Measurements from ENCODE around the gene GDPD1. TPM values are rescaled to one million over a fixed set of nuclear protein-coding genes. Genes with fewer than 3 reads are reported as not detected.
A peak's percentile ranks its signal among the peaks of the same experiment; 100 is the strongest.

GDPD1 gene
- total RNA-seq, 1 donor = 1.1 TPM

GRCh38 chr17:59199398-59199797, 20.9 kb upstream of the GDPD1 start:
- TF ChIP-seq CTCF (IDR thresholded peaks at IDR 0.05; ENCODE audit: extremely low read depth, low read depth, low read length) = no peak
- Histone ChIP-seq H3K79me2 (ENCODE audit: insufficient read depth, low read length) (no peaks in the 10 kb centered on the region), H3K9me3 (ENCODE audit: low read depth, low read length) (no peaks in the 10 kb centered on the region), H3K27me3 (ENCODE audit: insufficient read depth, low read length) (no peaks in the 10 kb centered on the region), H3K4me2 (ENCODE audit: insufficient read depth, low read length) (no peak overlapping the region), H3K27ac (ENCODE audit: low read depth, low read length) (no peak overlapping the region), H3K36me3 (ENCODE audit: insufficient read depth, low read length) (peaks cover 24% of the 10 kb centered on the region), H4K20me1 (ENCODE audit: insufficient read depth, low read length) (no peaks in the 10 kb centered on the region), H2AFZ (ENCODE audit: low read length) (no peak overlapping the region), H3K4me3 (ENCODE audit: insufficient read depth, low read length) (no peak overlapping the region), H3K4me1 (ENCODE audit: insufficient read depth, low read length) (no peaks in the 10 kb centered on the region)
- DNase-seq (ENCODE audit: insufficient read length, low spot score, missing footprints) = no peak

GRCh38 chr17:59202320-59202719, 18.0 kb upstream of the GDPD1 start:
- Histone ChIP-seq H3K4me1 (ENCODE audit: insufficient read depth, low read length) (no peaks in the 10 kb centered on the region), H4K20me1 (ENCODE audit: insufficient read depth, low read length) (no peaks in the 10 kb centered on the region), H3K27ac (ENCODE audit: low read depth, low read length) (no peak overlapping the region), H3K36me3 (ENCODE audit: insufficient read depth, low read length) (peaks cover 24% of the 10 kb centered on the region), H3K27me3 (ENCODE audit: insufficient read depth, low read length) (no peaks in the 10 kb centered on the region), H3K9me3 (ENCODE audit: low read depth, low read length) (no peaks in the 10 kb centered on the region), H3K4me3 (ENCODE audit: insufficient read depth, low read length) (no peak overlapping the region), H2AFZ (ENCODE audit: low read length) (no peak overlapping the region), H3K79me2 (ENCODE audit: insufficient read depth, low read length) (no peaks in the 10 kb centered on the region), H3K4me2 (ENCODE audit: insufficient read depth, low read length) (no peak overlapping the region)
- TF ChIP-seq CTCF (IDR thresholded peaks at IDR 0.05; ENCODE audit: extremely low read depth, low read depth, low read length) = no peak
- peak; percentile 52 for DNase-seq (ENCODE audit: insufficient read length, low spot score, missing footprints)

GRCh38 chr17:59219370-59219769, 941 bp upstream of the GDPD1 start:
- peaks cover 6% of the 10 kb centered on the region for H3K4me1 ChIP-seq (ENCODE audit: insufficient read depth, low read length)
- H4K20me1 ChIP-seq (ENCODE audit: insufficient read depth, low read length) = no peaks in the 10 kb centered on the region
- H3K27ac ChIP-seq (ENCODE audit: low read depth, low read length) = no peak overlapping the region
- no peaks in the 10 kb centered on the region for H3K9me3 ChIP-seq (ENCODE audit: low read depth, low read length)
- no peaks in the 10 kb centered on the region for H3K79me2 ChIP-seq (ENCODE audit: insufficient read depth, low read length)
- H3K4me3 ChIP-seq (ENCODE audit: insufficient read depth, low read length) = no peak overlapping the region
- H3K27me3 ChIP-seq (ENCODE audit: insufficient read depth, low read length) = peaks cover 4% of the 10 kb centered on the region
- no peak for DNase-seq (ENCODE audit: insufficient read length, low spot score, missing footprints)
- peak overlapping the region; percentile 99 for H2AFZ ChIP-seq (ENCODE audit: low read length)
- no peak for TF ChIP-seq CTCF (IDR thresholded peaks at IDR 0.05; ENCODE audit: extremely low read depth, low read depth, low read length)
- no peaks in the 10 kb centered on the region for H3K36me3 ChIP-seq (ENCODE audit: insufficient read depth, low read length)
- peak overlapping the region; percentile 98 for H3K4me2 ChIP-seq (ENCODE audit: insufficient read depth, low read length)

GRCh38 chr17:59219992-59220327, 351 bp upstream of the GDPD1 start:
- no peaks in the 10 kb centered on the region for H3K9me3 ChIP-seq (ENCODE audit: low read depth, low read length)
- peak; percentile 35 for DNase-seq (ENCODE audit: insufficient read length, low spot score, missing footprints)
- H3K36me3 ChIP-seq (ENCODE audit: insufficient read depth, low read length) = no peaks in the 10 kb centered on the region
- H3K79me2 ChIP-seq (ENCODE audit: insufficient read depth, low read length) = no peaks in the 10 kb centered on the region
- peak overlapping the region; percentile 98 for H3K4me2 ChIP-seq (ENCODE audit: insufficient read depth, low read length)
- H3K4me3 ChIP-seq (ENCODE audit: insufficient read depth, low read length) = peak overlapping the region; percentile 84
- H3K27me3 ChIP-seq (ENCODE audit: insufficient read depth, low read length) = peaks cover 4% of the 10 kb centered on the region
- peak overlapping the region; percentile 99 for H2AFZ ChIP-seq (ENCODE audit: low read length)
- H3K27ac ChIP-seq (ENCODE audit: low read depth, low read length) = no peak overlapping the region
- peaks cover 6% of the 10 kb centered on the region for H3K4me1 ChIP-seq (ENCODE audit: insufficient read depth, low read length)
- H4K20me1 ChIP-seq (ENCODE audit: insufficient read depth, low read length) = no peaks in the 10 kb centered on the region
- no peak for TF ChIP-seq CTCF (IDR thresholded peaks at IDR 0.05; ENCODE audit: extremely low read depth, low read depth, low read length)

Data from osteoblast (primary cell).